LNCaP clone FGC (cell line): Measurements from ENCODE around the gene METTL9.
"Not testable (repeated sequence)": the region's sequence is repeated elsewhere in the genome, so short reads cannot be mapped to it uniquely, and the experiment has no call there.

Experiments
- DNase-seq: peaks from one replicate; pipeline ENCODE4 v3.0.0-alpha.2; 2011; ENCODE audit warnings: low read depth
- H3K4me3 ChIP-seq: 2 replicates; pipeline ENCODE4 v1.5.1; 2011; ENCODE audit warnings: mild to moderate bottlenecking, low read depth, low read length, control low read depth
- CTCF ChIP-seq: IDR thresholded peaks from 2 replicates; pipeline ENCODE4 v1.5.1; 2012; ENCODE audit warnings: mild to moderate bottlenecking; ENCODE audit not compliant: control insufficient read depth, insufficient read depth; ENCODE audit errors: extremely low read depth

The METTL9 gene

GRCh38 chr16:21563676-21564075 is 35.7 kb upstream of the METTL9 start:
- H3K4me3 ChIP-seq: no peak overlapping the region
- TF ChIP-seq CTCF: no peak
- DNase-seq: no peak

DNA sequence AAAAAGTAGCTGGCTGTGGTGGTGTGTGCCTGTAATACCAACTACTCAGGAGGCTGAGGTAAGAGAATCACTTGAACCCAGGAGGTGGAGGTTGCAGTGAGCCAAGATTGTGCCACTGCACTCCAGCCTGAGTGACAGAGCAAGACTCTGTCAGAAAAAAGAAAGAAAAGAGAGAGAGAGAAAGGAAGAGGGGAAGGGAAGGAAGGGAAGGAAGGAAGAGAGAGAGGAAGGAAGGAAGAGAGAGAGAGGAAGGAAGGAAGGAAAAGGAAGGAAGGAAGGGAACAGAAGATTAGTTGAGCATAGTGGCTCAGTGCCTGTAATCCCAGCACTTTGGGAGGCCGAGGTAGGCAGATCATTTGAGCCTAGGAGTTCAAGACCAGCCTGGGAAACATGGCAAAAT is 35.0 kb upstream of the METTL9 start:
- not testable (repeated sequence) for DNase-seq, H3K4me3 ChIP-seq

DNA sequence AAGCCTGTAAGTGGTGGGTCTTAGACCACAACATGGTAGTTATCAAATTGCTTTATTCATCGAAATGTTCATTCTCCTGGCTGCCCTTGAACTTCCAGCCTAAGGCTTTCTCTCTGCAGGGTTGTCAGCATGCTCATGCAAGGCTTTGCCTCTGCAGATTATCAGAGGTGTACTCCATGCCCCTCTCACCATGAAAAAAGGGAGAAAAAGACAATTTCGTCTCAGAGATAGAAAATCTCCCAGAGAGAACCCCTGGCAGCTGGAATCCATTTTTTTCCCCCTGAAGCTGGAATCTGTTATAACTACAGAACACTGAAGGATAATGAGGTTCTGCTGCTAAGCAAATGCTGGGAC is 33.9 kb upstream of the METTL9 start:
- no peak for TF ChIP-seq CTCF
- DNase-seq: no peak
- H3K4me3 ChIP-seq: no peak overlapping the region

DNA sequence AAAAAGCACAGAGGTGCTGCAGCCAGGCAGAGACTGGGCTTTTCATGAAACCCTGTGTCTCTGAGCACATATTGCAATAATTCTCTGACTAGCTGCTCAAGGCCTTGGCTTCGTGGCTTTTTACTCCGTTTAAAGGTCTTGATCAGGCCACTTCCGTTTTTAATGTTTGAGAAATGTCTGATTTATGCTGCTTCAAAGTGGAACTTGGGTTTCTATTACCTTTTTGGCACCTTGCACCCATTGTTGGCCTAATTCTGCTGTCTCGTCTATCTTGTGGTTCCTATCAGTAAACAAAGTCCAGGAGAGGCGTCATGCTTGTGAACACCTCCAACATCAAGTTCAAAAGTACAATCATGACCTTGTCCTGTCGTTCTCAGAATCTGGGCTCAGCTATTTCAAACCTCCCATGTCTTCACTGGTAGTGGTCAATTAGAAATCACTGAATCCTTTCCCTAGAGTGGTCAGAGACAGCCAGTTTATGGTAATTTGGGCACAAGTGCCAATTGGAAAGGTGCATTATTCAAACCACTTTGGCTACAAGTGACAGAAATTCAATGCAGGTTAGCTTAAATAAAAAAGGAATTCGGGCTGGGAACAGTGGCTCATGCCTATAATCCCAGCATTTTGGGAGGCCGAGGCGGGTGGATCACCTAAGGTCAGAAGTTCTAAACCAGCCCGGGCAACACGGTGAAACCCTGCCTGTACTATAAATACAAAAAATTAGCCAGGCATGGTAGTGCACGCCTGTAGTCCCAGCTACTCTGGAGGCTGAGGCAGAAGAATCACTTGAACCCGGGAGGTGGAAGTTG is 33.3 kb upstream of the METTL9 start:
- peak; percentile 11 for DNase-seq
- H3K4me3 ChIP-seq: no peak overlapping the region
- no peak for TF ChIP-seq CTCF

DNA sequence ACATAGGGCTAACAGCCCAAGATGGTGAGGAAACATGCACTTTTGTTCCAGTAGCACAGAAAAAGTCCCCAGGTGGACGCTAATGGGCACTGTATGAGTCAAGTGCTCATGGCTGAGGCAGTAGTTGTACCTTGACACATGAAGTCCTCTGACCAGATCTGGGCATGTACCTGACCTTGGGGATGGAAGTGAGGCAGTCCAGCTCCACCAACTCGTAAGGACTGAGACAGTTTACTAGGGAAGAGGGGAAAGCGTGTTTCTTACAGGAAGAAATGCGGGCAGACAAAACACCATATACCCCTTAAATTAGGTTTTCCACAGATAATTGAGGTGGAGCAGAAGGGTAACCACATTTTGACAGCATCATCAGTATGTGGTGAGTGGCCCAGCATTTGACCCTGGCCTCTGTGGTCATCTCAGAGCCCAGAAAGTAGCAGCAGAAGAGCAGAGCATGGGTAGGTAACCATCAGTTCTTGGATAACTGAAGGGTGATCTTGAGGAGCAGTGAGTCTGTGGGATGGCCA is 32.4 kb upstream of the METTL9 start:
- no peak for DNase-seq
- no peak overlapping the region for H3K4me3 ChIP-seq
- no peak for TF ChIP-seq CTCF

GRCh38 chr16:21567496-21567895 is 31.9 kb upstream of the METTL9 start:
- DNase-seq, H3K4me3 ChIP-seq: not testable (repeated sequence)

GRCh38 chr16:21568502-21569189 is 30.7 kb upstream of the METTL9 start:
- no peak for TF ChIP-seq CTCF
- H3K4me3 ChIP-seq: no peak overlapping the region
- no peak for DNase-seq

DNA sequence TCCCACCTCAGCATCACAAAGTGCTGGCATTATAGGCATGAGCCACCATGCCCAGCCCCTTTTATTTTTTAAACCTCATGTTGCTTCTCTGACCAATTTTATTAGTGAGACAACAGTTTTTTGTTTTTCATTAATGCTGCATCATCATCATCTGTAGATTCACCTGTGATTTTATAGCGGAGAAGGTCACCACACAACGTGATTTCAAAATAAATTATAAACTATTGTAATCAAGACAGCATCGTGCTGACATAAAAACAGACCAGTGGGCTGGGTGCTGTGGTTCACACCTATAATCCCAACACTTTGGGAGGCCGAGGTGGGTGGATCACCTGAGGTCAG is 28.7 kb upstream of the METTL9 start:
- no peak for TF ChIP-seq CTCF
- DNase-seq: no peak
- H3K4me3 ChIP-seq: no peak overlapping the region

- not testable (repeated sequence) for DNase-seq, H3K4me3 ChIP-seq
These were observed 25.9 kb upstream of the METTL9 start for GRCh38 chr16:21573506-21573905.
